Colonic mucosa (tissue), 4 donors: Measurements from ENCODE around the gene EDC3. TPM values are rescaled to one million over a fixed set of nuclear protein-coding genes. Genes with fewer than 3 reads are reported as not detected.
A peak's percentile ranks its signal among the peaks of the same experiment; 100 is the strongest.

Experiments used
- DNase-seq: peaks from one replicate; pipeline ENCODE4 v3.0.0-alpha.2; 2020
- H3K27ac ChIP-seq: fragments of 200-600 bp; one replicate; pipeline ENCODE4 v1.8.0; 2021
- H3K27me3 ChIP-seq: fragments of 200-600 bp; one replicate; pipeline ENCODE4 v1.8.0; 2021
- H3K36me3 ChIP-seq: fragments of 200-600 bp; one replicate; pipeline ENCODE4 v1.8.0; 2021
- H3K4me1 ChIP-seq: fragments of 200-600 bp; one replicate; pipeline ENCODE4 v1.8.0; 2021; ENCODE audit warnings: mild to moderate bottlenecking
- H3K4me3 ChIP-seq: fragments of 200-600 bp; one replicate; pipeline ENCODE4 v1.8.0; 2021
- H3K9ac ChIP-seq, 2 donors: one replicate each; pipeline ENCODE4 v1.7.0; 2013; ENCODE audit warnings: control low read depth in 2 of 2, low read depth in 2 of 2, low read length in 2 of 2
- H3K9me3 ChIP-seq: fragments of 200-600 bp; one replicate; pipeline ENCODE4 v1.8.0; 2021
- intact Hi-C: fragments of 100-400 bp; cut with DNase I; formaldehyde crosslinking; loops from one replicate; pipeline ENCODE4 v1.14.1; 2022
- total RNA-seq, 2 donors: library from RNA; stranded (reverse); fragmentation: NEBNext Ultra II Directional in 1 of 2; extraction: Animal tissue kit (Norgen Biotek cat#: 25700) in 1 of 2; gene quantifications; one replicate each; pipeline ENCODE4 v1.2.1, GENCODE V29; 2021
- TF ChIP-seq, protein P1 (sequence below): fragments of 200-600 bp; IDR thresholded peaks from one replicate; pipeline ENCODE4 v1.8.0; 2022; ENCODE audit warnings: antibody characterized with exemption, mild to moderate bottlenecking
- donor health status: healthy.
- donor health status: DM: no; HTN: no; CAD: no.
- donor health status: DM: no; HTN: no; CAD: no.

Gene EDC3
- total RNA-seq, 2 donors from 2014 or later: 21.3 to 32.7 TPM

- Histone ChIP-seq H3K9me3 (no peaks in the 10 kb centered on the region), H3K27ac (peak within 1 kb of the TSS; percentile 97), H3K4me3 (peak within 1 kb of the TSS; percentile 99), H3K4me1 (peaks cover 20% of the 10 kb centered on the region), H3K9ac (peak within 1 kb of the TSS; percentile 99 to 100), H3K36me3 (peaks cover 14% of the 10 kb centered on the region), H3K27me3 (no peaks in the 10 kb centered on the region)
- TF ChIP-seq, protein P1, sequence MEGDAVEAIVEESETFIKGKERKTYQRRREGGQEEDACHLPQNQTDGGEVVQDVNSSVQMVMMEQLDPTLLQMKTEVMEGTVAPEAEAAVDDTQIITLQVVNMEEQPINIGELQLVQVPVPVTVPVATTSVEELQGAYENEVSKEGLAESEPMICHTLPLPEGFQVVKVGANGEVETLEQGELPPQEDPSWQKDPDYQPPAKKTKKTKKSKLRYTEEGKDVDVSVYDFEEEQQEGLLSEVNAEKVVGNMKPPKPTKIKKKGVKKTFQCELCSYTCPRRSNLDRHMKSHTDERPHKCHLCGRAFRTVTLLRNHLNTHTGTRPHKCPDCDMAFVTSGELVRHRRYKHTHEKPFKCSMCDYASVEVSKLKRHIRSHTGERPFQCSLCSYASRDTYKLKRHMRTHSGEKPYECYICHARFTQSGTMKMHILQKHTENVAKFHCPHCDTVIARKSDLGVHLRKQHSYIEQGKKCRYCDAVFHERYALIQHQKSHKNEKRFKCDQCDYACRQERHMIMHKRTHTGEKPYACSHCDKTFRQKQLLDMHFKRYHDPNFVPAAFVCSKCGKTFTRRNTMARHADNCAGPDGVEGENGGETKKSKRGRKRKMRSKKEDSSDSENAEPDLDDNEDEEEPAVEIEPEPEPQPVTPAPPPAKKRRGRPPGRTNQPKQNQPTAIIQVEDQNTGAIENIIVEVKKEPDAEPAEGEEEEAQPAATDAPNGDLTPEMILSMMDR: no peak
- intact Hi-C loops: loop anchor here (5.0 to 10.0 kb wide), 2 partner anchors 73 to 151 kb away; partner anchors contain the start of genes ARID3B and UBL7
- peak; percentile 97 for DNase-seq
Measured at GRCh38 chr15:74615508-74616365, 80.1 kb downstream of the EDC3 start, which contains the start of gene CLK3. TSS of gene CLK3 (plus strand) at chr15:74615836. CDS start at chr15:74619197, 3,361 bp downstream.

GRCh38 chr15:74614744-74615507 is 80.9 kb downstream of the EDC3 start:
- intact Hi-C loops: loop anchor here (5.0 to 10.0 kb wide), 2 partner anchors 73 to 150 kb away; partner anchors contain the start of genes ARID3B and UBL7
- DNase-seq: peak; percentile 88
- TF ChIP-seq, protein P1: no peak
- H3K9me3 ChIP-seq: no peaks in the 10 kb centered on the region
- H3K9ac ChIP-seq: peak overlapping the region; percentile 97 to 100
- peak overlapping the region; percentile 99 for H3K4me3 ChIP-seq
- H3K27me3 ChIP-seq: no peaks in the 10 kb centered on the region
- H3K36me3 ChIP-seq: peaks cover 6% of the 10 kb centered on the region
- peak overlapping the region; percentile 97 for H3K27ac ChIP-seq
- H3K4me1 ChIP-seq: peaks cover 20% of the 10 kb centered on the region

DNA sequence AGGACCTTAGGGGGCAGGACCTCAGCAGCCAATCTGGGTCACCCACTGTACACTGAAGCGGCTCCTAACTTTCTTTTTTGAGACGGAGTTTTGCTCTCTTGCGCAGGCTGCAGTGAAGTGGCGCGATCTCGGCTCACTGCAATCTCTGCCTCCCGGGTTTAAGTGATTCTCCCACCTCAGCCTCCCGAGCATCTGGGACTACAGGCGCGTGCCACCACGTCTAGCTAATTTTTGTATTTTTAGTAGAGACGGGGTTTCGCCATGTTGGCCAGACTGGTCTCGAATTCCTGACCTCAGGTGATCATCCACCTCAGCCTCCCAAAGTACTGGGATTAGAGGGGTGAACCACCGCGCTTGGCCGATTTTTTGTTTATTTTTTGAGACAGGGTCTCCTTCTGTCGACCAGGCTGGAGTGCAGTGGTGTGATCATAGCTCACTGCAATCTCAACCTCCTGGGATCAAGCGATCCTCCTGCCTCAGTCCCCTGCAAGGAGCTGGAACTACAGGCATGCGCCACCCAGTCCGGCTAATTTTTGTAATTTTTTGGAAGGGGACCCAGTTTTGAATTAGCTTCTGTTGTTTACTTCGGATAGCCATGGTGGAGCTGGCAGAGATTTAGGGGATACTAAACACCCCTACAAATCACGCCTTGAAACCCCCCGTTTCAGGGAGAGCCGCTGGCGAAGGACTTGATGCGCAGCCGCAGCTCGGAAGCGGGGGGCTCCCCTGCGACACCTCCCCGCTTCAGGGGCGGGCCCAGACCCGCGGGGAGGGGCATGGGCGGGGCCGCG is 81.7 kb downstream of the EDC3 start:
- H3K4me1 ChIP-seq: peaks cover 20% of the 10 kb centered on the region
- TF ChIP-seq, protein P1: no peak
- H3K9ac ChIP-seq: peak overlapping the region; percentile 14 to 100

DNA sequence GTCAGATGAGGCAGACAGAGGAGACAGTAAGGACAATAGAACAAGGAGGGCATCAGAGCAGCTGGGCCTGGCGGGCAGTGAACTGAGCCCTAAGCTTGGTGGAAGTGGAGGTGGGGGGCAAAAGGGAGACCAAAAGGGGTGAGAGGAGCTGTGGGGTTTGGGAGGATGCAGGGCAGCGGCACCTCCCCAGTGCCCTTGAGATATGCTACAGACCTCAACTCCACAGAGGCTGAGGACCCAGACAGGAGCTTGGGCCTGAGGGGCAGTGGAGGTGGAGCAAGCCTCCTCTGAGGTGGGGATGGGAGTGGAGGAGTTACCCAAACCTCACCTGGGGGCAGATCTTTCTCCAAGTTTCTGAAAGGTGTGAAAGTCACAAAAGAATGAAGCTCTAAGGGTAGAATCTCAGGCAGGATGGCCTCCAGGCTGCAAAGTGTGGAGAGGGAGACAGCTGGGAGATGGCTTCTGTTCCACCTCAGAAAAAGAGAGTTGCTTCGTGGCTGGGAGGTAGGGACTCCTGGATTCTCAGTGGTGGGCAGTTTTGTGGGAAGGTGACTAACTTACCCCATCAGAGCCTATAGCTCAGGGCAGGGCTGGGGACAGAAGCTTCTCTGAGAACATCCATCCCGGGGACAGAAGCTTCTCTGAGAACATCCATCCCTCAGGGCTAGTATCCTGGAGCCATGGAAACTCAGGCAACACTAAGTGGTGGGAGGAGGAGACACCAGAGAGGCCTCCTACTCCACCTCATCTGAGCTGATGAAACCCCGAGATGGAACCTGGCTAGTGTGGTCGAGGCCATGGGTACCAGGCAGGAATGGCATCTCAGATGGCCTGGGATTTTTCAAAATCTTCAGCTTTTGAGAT is 82.5 kb downstream of the EDC3 start:
- no peaks in the 10 kb centered on the region for H3K36me3 ChIP-seq
- no peak overlapping the region for H3K4me3 ChIP-seq
- no peaks in the 10 kb centered on the region for H3K27me3 ChIP-seq
- no peak overlapping the region for H3K27ac ChIP-seq
- intact Hi-C loops: loop anchor here (10.0 kb wide), 1 partner anchor 149 kb away; the partner anchor contains the start of gene UBL7
- peaks cover 17% of the 10 kb centered on the region for H3K4me1 ChIP-seq
- H3K9me3 ChIP-seq: no peaks in the 10 kb centered on the region
- DNase-seq: no peak
- H3K9ac ChIP-seq: no peak overlapping the region
- TF ChIP-seq, protein P1: no peak

More for the DNA sequence above, 81.7 kb downstream of the EDC3 start:
- Histone ChIP-seq H3K27ac (peak overlapping the region; percentile 97), H3K4me3 (peak overlapping the region; percentile 99), H3K36me3 (no peaks in the 10 kb centered on the region), H3K27me3 (no peaks in the 10 kb centered on the region), H3K9me3 (no peaks in the 10 kb centered on the region)
- no peak for DNase-seq
- intact Hi-C loops: loop anchor here (10.0 kb wide), 1 partner anchor 149 kb away; the partner anchor contains the start of gene UBL7
